ENCODE results near the gene VTI1B. TPM values are rescaled to one million over a fixed set of nuclear protein-coding genes. Genes with fewer than 3 reads are reported as not detected.

VTI1B gene
- total and polyA plus RNA-seq, 10 of the 15 experiments (the other 5 are each of a cell fraction or from before 2014, with no cell fraction given): 15.0 to 117 (median 50.5) TPM

GRCh38 chr14:67690011-67690410 is 15.6 kb upstream of the VTI1B start (continued):
- TF ChIP-seq, protein P1, sequence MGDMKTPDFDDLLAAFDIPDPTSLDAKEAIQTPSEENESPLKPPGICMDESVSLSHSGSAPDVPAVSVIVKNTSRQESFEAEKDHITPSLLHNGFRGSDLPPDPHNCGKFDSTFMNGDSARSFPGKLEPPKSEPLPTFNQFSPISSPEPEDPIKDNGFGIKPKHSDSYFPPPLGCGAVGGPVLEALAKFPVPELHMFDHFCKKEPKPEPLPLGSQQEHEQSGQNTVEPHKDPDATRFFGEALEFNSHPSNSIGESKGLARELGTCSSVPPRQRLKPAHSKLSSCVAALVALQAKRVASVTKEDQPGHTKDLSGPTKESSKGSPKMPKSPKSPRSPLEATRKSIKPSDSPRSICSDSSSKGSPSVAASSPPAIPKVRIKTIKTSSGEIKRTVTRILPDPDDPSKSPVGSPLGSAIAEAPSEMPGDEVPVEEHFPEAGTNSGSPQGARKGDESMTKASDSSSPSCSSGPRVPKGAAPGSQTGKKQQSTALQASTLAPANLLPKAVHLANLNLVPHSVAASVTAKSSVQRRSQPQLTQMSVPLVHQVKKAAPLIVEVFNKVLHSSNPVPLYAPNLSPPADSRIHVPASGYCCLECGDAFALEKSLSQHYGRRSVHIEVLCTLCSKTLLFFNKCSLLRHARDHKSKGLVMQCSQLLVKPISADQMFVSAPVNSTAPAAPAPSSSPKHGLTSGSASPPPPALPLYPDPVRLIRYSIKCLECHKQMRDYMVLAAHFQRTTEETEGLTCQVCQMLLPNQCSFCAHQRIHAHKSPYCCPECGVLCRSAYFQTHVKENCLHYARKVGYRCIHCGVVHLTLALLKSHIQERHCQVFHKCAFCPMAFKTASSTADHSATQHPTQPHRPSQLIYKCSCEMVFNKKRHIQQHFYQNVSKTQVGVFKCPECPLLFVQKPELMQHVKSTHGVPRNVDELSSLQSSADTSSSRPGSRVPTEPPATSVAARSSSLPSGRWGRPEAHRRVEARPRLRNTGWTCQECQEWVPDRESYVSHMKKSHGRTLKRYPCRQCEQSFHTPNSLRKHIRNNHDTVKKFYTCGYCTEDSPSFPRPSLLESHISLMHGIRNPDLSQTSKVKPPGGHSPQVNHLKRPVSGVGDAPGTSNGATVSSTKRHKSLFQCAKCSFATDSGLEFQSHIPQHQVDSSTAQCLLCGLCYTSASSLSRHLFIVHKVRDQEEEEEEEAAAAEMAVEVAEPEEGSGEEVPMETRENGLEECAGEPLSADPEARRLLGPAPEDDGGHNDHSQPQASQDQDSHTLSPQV (IDR thresholded peaks at IDR 0.05): no peak
- no peak for TF ChIP-seq PAX5 (IDR thresholded peaks at IDR 0.05; ENCODE audit: borderline replicate concordance, low read depth, low read length)
- TF ChIP-seq, protein P2, sequence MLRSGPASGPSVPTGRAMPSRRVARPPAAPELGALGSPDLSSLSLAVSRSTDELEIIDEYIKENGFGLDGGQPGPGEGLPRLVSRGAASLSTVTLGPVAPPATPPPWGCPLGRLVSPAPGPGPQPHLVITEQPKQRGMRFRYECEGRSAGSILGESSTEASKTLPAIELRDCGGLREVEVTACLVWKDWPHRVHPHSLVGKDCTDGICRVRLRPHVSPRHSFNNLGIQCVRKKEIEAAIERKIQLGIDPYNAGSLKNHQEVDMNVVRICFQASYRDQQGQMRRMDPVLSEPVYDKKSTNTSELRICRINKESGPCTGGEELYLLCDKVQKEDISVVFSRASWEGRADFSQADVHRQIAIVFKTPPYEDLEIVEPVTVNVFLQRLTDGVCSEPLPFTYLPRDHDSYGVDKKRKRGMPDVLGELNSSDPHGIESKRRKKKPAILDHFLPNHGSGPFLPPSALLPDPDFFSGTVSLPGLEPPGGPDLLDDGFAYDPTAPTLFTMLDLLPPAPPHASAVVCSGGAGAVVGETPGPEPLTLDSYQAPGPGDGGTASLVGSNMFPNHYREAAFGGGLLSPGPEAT (IDR thresholded peaks at IDR 0.05; ENCODE audit: low read depth): no peak
- no peak for TF ChIP-seq NFYA (IDR thresholded peaks at IDR 0.05; ENCODE audit: borderline replicate concordance, low read depth, low read length)
- no peak for TF ChIP-seq ZNF24 (IDR thresholded peaks at IDR 0.05)
- no peak for TF ChIP-seq BACH1 (IDR thresholded peaks at IDR 0.05; ENCODE audit: borderline replicate concordance)
- no peak for TF ChIP-seq USF1 (IDR thresholded peaks at IDR 0.05; ENCODE audit: borderline replicate concordance, extremely low read length, insufficient read depth, low read depth, low read length)
- TF ChIP-seq KLF5 (IDR thresholded peaks at IDR 0.05; ENCODE audit: partially characterized antibody): no peak
- no peak for TF ChIP-seq SUPT20H (IDR thresholded peaks at IDR 0.05; ENCODE audit: borderline replicate concordance, control insufficient read depth, low read depth, low read length)
- TF ChIP-seq, protein P3, sequence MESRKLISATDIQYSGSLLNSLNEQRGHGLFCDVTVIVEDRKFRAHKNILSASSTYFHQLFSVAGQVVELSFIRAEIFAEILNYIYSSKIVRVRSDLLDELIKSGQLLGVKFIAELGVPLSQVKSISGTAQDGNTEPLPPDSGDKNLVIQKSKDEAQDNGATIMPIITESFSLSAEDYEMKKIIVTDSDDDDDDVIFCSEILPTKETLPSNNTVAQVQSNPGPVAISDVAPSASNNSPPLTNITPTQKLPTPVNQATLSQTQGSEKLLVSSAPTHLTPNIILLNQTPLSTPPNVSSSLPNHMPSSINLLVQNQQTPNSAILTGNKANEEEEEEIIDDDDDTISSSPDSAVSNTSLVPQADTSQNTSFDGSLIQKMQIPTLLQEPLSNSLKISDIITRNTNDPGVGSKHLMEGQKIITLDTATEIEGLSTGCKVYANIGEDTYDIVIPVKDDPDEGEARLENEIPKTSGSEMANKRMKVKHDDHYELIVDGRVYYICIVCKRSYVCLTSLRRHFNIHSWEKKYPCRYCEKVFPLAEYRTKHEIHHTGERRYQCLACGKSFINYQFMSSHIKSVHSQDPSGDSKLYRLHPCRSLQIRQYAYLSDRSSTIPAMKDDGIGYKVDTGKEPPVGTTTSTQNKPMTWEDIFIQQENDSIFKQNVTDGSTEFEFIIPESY (IDR thresholded peaks at IDR 0.05): no peak
- TF ChIP-seq CUX1 (IDR thresholded peaks at IDR 0.05; ENCODE audit: insufficient replicate concordance, low read depth, low read length): no peak

Measured in GM12878 (cell line).